NT2/D1 (cell line): ENCODE data around the gene NDUFAF2.

Experiments used
- SUZ12 ChIP-seq: IDR thresholded peaks from 2 replicates; pipeline ENCODE4 v1.6.1; 2011; ENCODE audit not compliant: insufficient read length, insufficient read depth; ENCODE audit errors: extremely low read depth
- YY1 ChIP-seq: IDR thresholded peaks from 2 replicates; pipeline ENCODE4 v1.6.1; 2011; ENCODE audit not compliant: insufficient read length, insufficient read depth
- ZNF274 ChIP-seq: IDR thresholded peaks from 2 replicates; pipeline ENCODE4 v1.6.1; 2011; ENCODE audit warnings: mild to moderate bottlenecking, low read depth, low read length

GRCh38 chr5:61048534-61048933, 103.5 kb downstream of the NDUFAF2 start:
- TF ChIP-seq YY1 (no peak), SUZ12 (no peak), ZNF274 (no peak)
